Neural cell (in vitro differentiated cells): ENCODE data around the gene HRC. TPM values are rescaled to one million over a fixed set of nuclear protein-coding genes. Genes with fewer than 3 reads are reported as not detected.

Experiments
- H2AFZ ChIP-seq: fragments of 200-600, 300-800 bp; sonication (generic), shearing (Covaris generic); 2 replicates; pipeline ENCODE4 v1.6.0; 2014; ENCODE audit warnings: low read depth, mild to moderate bottlenecking, antibody characterized with exemption, low read length, moderate library complexity
- H3F3A ChIP-seq: fragments of 200-600 bp; shearing (Covaris generic); 2 replicates; pipeline ENCODE4 v1.6.1; 2016; ENCODE audit warnings: mild to moderate bottlenecking, moderate library complexity, mixed read lengths, antibody characterized with exemption, low read length; ENCODE audit not compliant: insufficient read depth, poor library complexity, severe bottlenecking
- H3K27ac ChIP-seq: fragments of 200-600, 300-800 bp; sonication (generic), shearing (Covaris generic); 2 replicates; pipeline ENCODE4 v1.5.1; 2014; ENCODE audit warnings: mild to moderate bottlenecking, low read length, moderate library complexity
- H3K27me3 ChIP-seq: fragments of 300-800, 200-600 bp; sonication (generic), shearing (Covaris generic); 2 replicates; pipeline ENCODE4 v1.6.0; 2014; ENCODE audit warnings: mild to moderate bottlenecking, low read depth, low read length, moderate library complexity; ENCODE audit not compliant: insufficient read depth
- H3K36me3 ChIP-seq: fragments of 300-800, 200-600 bp; sonication (generic), shearing (Covaris generic); 2 replicates; pipeline ENCODE4 v1.5.1; 2014; ENCODE audit warnings: mild to moderate bottlenecking, antibody characterized with exemption, low read length, moderate library complexity; ENCODE audit not compliant: insufficient read depth
- H3K4me2 ChIP-seq: fragments of 300-800, 200-600 bp; sonication (generic), shearing (Covaris generic); 2 replicates; pipeline ENCODE4 v1.6.0; 2014; ENCODE audit warnings: mild to moderate bottlenecking, low read length
- H3K4me3 ChIP-seq: fragments of 300-800, 200-600 bp; sonication (generic), shearing (Covaris generic); 2 replicates; pipeline ENCODE4 v1.5.1; 2014; ENCODE audit warnings: mild to moderate bottlenecking, low read length, moderate library complexity
- H3K79me2 ChIP-seq: fragments of 200-600 bp; shearing (Covaris generic); replicated peaks from 2 replicates; pipeline ENCODE4 v1.6.0; 2014; ENCODE audit warnings: mild to moderate bottlenecking, low read length, moderate library complexity; ENCODE audit not compliant: insufficient read depth
- H3K9ac ChIP-seq: fragments of 300-800, 200-600 bp; sonication (generic), shearing (Covaris generic); 2 replicates; pipeline ENCODE4 v1.6.1; 2016; ENCODE audit warnings: mild to moderate bottlenecking, low read length, mixed read lengths
- H3K9me2 ChIP-seq: fragments of 200-600 bp; shearing (Covaris generic); 2 replicates; pipeline ENCODE4 v1.6.1; 2016; ENCODE audit warnings: mild to moderate bottlenecking, low read length, mixed read lengths; ENCODE audit not compliant: insufficient read depth
- H3K9me3 ChIP-seq: fragments of 200-600, 300-800 bp; sonication (generic), shearing (Covaris generic); 2 replicates; pipeline ENCODE4 v1.6.1; 2016; ENCODE audit warnings: mild to moderate bottlenecking, mixed run types, low read length, moderate library complexity, mixed read lengths
- H4K20me1 ChIP-seq: fragments of 200-600 bp; shearing (Covaris generic); 2 replicates; pipeline ENCODE4 v1.6.1; 2016; ENCODE audit warnings: mild to moderate bottlenecking, mixed run types; ENCODE audit not compliant: insufficient read depth
- EP300 ChIP-seq: fragments of 450-650 bp; conservative IDR thresholded peaks from 2 replicates; pipeline ENCODE4 v1.6.1; 2014; ENCODE audit warnings: antibody characterized with exemption, mild to moderate bottlenecking, moderate library complexity; ENCODE audit not compliant: poor library complexity, severe bottlenecking
- EZH2 ChIP-seq: fragments of 200-600, 300-800 bp; shearing (Covaris generic), sonication (generic); IDR thresholded peaks from 2 replicates; pipeline ENCODE4 v1.6.1; 2014; ENCODE audit warnings: antibody characterized with exemption, low read length, borderline replicate concordance, mild to moderate bottlenecking; ENCODE audit not compliant: insufficient read depth, poor library complexity, severe bottlenecking
- MXI1 ChIP-seq: fragments of 450-650 bp; conservative IDR thresholded peaks from 2 replicates; pipeline ENCODE4 v1.6.1; 2014; ENCODE audit warnings: antibody characterized with exemption, mild to moderate bottlenecking; ENCODE audit not compliant: poor library complexity, severe bottlenecking
- POLR2AphosphoS5 ChIP-seq: IDR thresholded peaks from 2 replicates; pipeline ENCODE4 v1.6.1; 2012
- RAD21 ChIP-seq: fragments of 450-650 bp; conservative IDR thresholded peaks from 2 replicates; pipeline ENCODE4 v1.6.1; 2014; ENCODE audit warnings: antibody characterized with exemption, mild to moderate bottlenecking, moderate library complexity
- SMC3 ChIP-seq: fragments of 450-650 bp; conservative IDR thresholded peaks from 2 replicates; pipeline ENCODE4 v1.6.1; 2014; ENCODE audit warnings: antibody characterized with exemption, mild to moderate bottlenecking, moderate library complexity; ENCODE audit not compliant: poor library complexity
- TAF1 ChIP-seq: IDR thresholded peaks from 2 replicates; pipeline ENCODE4 v1.6.1; 2012; ENCODE audit warnings: low read depth
- polyA plus RNA-seq: library from polyadenylated mRNA; depleted of rRNA; stranded (reverse); fragments of >200 nt; gene quantifications from 2 replicates; pipeline ENCODE4 v1.2.3, GENCODE V29; 2014
- TF ChIP-seq, protein P1 (sequence below): IDR thresholded peaks from 2 replicates; pipeline ENCODE4 v1.6.1; 2012; ENCODE audit warnings: borderline replicate concordance
- TF ChIP-seq, protein P2 (sequence below): fragments of 450-650 bp; IDR thresholded peaks from 2 replicates; pipeline ENCODE4 v1.5.1; 2014; ENCODE audit warnings: antibody characterized with exemption, mild to moderate bottlenecking, moderate library complexity; ENCODE audit not compliant: poor library complexity, severe bottlenecking

The HRC gene
- polyA plus RNA-seq, 1 donor from 2014 or later = not detected

DNA sequence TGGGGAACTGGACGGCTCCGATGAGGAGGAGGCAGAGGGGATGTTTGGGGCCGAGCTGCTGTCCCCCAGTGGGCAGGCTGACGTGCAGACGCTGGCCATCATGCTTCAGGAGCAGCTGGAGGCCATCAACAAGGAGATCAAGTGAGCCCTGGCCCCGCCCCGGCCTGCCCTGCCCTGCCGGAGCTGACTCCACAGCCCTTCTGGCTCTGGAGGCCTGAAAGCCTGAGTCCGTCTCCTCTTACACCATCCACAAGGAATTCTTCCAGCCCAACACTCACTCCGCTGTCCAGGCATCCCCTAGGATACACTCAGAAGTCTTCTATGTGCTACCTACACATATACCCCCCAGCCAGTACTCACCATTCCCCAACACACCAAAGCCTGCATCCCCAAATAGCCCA is 18.4 kb downstream of the HRC start:
- TF ChIP-seq TAF1 (no peak), POLR2AphosphoS5 (no peak), MXI1 (no peak), RAD21 (no peak), EZH2 (no peak), EP300 (no peak)
- TF ChIP-seq, protein P1, sequence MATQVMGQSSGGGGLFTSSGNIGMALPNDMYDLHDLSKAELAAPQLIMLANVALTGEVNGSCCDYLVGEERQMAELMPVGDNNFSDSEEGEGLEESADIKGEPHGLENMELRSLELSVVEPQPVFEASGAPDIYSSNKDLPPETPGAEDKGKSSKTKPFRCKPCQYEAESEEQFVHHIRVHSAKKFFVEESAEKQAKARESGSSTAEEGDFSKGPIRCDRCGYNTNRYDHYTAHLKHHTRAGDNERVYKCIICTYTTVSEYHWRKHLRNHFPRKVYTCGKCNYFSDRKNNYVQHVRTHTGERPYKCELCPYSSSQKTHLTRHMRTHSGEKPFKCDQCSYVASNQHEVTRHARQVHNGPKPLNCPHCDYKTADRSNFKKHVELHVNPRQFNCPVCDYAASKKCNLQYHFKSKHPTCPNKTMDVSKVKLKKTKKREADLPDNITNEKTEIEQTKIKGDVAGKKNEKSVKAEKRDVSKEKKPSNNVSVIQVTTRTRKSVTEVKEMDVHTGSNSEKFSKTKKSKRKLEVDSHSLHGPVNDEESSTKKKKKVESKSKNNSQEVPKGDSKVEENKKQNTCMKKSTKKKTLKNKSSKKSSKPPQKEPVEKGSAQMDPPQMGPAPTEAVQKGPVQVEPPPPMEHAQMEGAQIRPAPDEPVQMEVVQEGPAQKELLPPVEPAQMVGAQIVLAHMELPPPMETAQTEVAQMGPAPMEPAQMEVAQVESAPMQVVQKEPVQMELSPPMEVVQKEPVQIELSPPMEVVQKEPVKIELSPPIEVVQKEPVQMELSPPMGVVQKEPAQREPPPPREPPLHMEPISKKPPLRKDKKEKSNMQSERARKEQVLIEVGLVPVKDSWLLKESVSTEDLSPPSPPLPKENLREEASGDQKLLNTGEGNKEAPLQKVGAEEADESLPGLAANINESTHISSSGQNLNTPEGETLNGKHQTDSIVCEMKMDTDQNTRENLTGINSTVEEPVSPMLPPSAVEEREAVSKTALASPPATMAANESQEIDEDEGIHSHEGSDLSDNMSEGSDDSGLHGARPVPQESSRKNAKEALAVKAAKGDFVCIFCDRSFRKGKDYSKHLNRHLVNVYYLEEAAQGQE = no peak
- Histone ChIP-seq H3K9ac (no peak overlapping the region), H3F3A (no peaks in the 10 kb centered on the region), H3K36me3 (peaks cover 11% of the 10 kb centered on the region), H3K4me3 (no peak overlapping the region), H3K79me2 (no peaks in the 10 kb centered on the region), H3K4me2 (no peak overlapping the region), H4K20me1 (no peaks in the 10 kb centered on the region), H3K27ac (no peak overlapping the region), H3K9me3 (no peaks in the 10 kb centered on the region), H3K9me2 (no peaks in the 10 kb centered on the region), H3K27me3 (no peaks in the 10 kb centered on the region), H2AFZ (no peak overlapping the region)

DNA sequence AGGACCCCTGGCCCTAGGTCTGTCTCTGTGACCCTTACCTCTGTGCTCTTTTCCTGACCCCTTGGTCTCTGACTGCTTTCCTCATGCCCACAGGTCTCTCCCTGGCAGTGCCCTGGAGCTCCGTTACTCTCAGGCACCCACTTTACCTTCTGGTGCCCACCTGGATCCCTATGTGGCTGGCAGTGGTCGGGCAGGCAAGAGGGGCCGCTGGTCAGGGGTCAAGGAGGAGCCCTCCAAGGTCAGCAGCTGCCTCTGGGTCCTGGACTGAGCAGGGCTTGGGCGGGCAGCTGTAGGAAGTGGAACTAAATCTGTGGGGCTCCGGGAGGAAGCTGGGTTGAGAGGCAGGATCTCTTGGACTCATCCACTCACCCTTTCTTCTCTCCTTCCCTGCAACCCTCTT is 19.5 kb downstream of the HRC start:
- H3K27ac ChIP-seq = no peak overlapping the region
- no peak overlapping the region for H3K4me2 ChIP-seq

More for the DNA sequence above, 19.5 kb downstream of the HRC start:
- no peak overlapping the region for H2AFZ ChIP-seq
- TF ChIP-seq RAD21 (no peak), SMC3 (no peak), EP300 (no peak), TAF1 (no peak), POLR2AphosphoS5 (no peak), MXI1 (no peak), EZH2 (no peak)
- TF ChIP-seq, protein P2, sequence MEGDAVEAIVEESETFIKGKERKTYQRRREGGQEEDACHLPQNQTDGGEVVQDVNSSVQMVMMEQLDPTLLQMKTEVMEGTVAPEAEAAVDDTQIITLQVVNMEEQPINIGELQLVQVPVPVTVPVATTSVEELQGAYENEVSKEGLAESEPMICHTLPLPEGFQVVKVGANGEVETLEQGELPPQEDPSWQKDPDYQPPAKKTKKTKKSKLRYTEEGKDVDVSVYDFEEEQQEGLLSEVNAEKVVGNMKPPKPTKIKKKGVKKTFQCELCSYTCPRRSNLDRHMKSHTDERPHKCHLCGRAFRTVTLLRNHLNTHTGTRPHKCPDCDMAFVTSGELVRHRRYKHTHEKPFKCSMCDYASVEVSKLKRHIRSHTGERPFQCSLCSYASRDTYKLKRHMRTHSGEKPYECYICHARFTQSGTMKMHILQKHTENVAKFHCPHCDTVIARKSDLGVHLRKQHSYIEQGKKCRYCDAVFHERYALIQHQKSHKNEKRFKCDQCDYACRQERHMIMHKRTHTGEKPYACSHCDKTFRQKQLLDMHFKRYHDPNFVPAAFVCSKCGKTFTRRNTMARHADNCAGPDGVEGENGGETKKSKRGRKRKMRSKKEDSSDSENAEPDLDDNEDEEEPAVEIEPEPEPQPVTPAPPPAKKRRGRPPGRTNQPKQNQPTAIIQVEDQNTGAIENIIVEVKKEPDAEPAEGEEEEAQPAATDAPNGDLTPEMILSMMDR = no peak
- TF ChIP-seq, protein P1 = no peak
- no peaks in the 10 kb centered on the region for H3K9me3 ChIP-seq
- no peaks in the 10 kb centered on the region for H3K79me2 ChIP-seq
- no peak overlapping the region for H3K9ac ChIP-seq
- no peaks in the 10 kb centered on the region for H3K9me2 ChIP-seq
- H4K20me1 ChIP-seq = no peaks in the 10 kb centered on the region
- peaks cover 11% of the 10 kb centered on the region for H3K36me3 ChIP-seq
- no peak overlapping the region for H3K4me3 ChIP-seq
- no peaks in the 10 kb centered on the region for H3F3A ChIP-seq
- H3K27me3 ChIP-seq = no peaks in the 10 kb centered on the region
